Measurements from ENCODE around the gene PITPNB.
A peak's percentile ranks its signal among the peaks of the same experiment; 100 is the strongest.

PITPNB gene

DNA sequence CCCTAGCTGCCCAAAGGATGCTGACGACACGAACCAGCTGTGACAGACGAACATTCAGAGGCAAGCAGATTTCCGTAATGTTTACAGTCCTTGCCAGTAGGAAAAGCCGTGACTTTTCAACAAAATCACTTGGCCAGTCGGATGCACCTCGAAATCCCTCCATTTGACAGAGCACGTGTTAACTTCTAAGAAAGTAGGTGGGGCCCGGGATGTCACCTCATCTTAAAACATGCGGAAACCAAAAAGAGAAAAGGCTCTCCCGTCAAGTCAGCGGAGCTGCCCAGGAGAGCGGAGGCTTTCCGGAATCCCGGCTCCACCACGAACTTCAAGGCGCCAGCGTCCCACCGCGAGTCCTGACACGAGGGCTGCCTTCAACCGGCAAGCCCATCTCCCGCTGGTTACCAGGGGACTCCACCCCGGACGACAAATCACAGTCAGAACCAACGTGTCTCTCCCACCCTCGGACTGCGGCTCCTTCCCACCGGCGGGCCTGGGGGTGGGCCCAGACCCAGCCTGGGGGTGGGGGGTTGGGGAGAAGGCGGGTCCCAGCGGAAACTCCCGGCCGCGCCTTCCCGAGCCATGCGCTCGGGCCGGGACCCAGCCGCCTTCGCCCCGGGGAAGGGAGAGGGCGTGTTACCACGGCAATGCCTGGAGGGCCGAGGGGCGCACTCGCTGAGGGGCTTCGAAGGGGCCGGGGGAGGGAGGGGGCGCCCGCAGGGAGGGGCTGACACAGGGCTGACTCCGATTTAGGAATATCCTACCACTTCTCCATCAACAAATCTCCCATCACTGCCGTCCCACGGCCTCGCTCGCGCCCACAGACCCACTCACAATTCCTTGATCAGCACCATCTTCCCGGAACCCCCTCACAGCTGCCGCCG is 475 bp downstream of the PITPNB start:
- DNase-seq = peak; percentile 65

DNA sequence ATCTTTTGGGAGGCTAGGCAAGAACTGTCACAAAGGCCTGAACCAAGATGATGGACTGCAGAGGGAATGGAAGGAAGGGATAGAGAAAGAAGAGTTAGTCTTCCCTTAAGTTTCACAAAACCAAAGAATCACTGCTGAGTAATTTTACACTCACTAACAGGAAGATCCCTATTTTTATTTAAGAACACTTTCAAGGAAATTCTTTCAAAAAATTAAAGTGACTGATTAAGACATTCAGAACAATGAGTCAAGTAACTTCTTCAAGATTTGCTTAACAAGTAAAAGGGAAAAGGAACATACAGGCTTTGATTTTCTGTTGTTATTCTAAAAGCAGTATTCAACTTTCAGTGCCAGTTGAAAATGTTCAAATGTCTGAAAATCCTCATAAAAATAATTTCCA is 3.1 kb downstream of the PITPNB start:
- DNase-seq = no peak

DNA sequence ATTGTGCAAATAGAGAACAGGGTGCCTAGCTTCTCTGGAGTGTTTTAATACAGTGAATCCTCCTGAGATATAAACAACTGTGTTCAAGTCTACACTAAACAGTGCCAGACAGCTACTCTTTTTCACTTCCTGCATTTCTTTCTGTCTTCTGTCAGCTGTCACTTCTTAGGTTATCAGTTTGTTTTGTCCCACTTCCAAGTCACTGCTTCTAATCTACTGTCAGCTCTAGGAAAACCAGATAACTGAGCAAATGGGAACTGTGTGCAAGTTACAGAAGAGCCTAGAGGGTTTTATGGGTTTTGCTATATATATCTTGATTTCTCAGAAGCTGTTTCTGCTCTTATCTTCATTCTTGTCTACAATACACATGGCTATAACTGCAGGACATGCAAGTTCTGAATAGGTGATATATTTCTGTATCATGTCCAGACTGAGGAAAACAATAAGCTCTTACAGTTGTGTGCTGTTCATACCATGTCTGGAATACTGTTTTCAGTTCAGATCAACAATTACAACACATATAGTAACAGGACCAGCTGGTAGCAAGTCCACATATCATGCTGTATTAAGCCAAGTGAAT is 5.8 kb downstream of the PITPNB start:
- DNase-seq = no peak

DNA sequence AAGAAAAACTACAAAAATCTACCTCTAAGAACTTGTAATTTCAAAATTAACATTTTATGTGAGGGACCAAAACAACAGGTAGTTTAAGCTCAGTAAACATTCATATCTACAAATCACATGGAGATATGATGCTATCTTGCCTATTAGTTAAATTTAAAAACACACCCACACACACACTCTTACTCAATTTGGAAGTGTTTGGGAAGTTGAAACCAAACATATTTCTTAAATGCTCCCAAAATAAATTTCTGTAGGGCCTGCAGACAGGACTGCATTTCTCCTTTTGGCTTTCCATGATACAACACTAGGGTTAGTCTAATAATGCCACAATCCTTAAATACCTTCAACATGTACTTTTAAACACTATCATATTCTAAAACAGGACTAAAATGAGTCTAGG is 7.0 kb downstream of the PITPNB start:
- no peak for DNase-seq

DNA sequence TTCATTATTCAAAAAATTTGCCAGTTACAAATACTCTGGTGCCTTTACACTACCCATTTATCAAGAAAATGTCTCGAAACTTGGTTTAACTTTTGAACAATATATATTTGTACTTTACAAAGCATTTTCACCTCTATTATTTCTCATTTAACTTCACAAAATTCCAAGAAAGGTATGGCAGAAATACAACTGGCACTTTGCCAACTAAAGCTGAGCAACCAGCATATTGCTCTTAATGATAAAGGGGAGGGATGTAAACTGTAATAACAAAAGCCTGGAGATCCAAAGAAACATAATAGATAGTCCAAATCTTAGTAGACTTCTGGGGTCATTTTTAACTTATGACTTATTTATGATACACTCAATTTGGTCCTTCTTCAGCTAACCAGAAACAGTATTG is 7.7 kb downstream of the PITPNB start:
- DNase-seq = no peak

DNA sequence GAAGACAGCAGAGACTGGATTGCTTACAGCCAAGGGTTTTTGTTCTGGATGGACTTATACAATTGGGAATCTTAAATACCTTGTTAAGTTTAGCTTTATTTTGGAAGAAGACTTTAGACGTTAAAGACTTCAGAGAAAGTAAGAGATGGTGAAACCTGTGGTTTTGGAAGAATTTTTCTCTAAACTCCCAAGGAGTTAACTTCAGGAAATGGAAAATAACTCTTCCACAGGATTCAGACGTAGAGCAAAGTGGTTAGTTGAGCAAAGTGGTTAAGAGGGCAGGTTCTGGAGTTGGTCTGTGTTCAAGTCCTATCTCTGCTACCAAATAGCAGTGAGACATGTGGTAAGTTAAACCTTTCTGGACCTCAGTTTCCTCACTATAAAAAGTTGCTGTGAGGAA is 12.8 kb downstream of the PITPNB start:
- no peak for DNase-seq

DNA sequence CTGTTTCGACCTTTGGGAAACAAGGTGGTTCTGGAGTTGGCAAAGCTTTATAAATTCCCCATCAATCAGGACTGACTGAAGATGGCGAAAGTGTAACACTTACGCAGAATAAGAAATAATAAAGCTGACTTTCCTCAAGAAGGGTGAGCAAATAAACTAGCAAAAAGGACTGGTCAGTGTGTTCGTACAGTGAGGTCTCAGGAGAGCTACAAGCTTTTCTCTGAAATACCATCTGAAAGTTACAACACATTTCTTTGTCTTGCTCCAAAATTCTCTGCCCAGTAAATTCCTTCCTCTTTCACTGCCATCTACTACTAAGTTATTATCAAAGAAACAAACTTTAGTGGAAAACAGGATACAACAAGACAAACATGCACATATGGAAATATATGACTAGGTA is 13.4 kb downstream of the PITPNB start:
- no peak for DNase-seq

DNA sequence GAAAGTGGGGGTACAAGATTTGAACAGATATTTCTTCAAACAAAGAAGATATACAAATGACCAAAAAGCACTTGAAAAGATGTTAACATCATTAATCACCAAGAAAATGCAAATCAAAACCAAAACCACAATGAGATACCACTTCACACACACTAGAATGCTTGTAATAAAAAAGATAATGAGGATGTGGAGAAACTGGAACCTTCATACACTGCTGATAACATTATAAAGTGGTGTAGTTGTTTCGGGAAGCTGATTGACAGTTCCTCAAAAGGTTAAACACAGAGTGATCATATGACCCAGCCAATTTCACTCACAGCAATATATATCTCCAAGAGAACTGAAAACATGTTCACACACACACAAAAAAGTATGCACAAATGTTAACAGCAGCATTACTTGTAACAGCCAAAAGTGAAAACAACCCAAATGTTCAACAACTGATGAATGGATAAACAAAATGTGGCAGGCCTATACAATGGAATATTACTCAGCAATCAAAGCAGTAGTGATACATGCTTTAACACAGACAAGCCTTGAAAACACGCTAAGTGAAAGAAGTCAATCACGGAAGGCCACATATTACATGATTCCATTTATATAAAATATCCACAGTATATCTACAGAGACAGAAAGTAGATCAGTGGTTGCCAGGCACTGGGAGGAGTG is 15.1 kb downstream of the PITPNB start:
- no peak for DNase-seq

DNA sequence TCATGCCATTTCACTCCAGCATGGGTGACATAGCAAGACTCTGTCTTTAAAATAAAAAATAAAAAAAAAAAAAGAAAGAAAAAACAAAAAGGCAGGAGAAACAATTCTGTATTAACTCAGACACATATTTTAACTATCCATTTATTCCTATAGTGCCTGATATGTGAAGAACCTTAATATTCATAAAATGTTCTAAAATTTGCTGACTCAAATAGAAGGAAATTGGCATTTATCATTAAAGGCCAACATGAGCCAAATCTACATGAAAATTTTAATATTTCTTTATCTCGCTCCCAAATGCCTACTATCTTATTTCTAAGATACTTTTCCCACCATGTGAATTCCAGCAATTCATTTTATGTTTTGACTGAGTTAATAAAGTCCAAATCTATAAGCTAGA is 18.9 kb downstream of the PITPNB start:
- DNase-seq = no peak

DNA sequence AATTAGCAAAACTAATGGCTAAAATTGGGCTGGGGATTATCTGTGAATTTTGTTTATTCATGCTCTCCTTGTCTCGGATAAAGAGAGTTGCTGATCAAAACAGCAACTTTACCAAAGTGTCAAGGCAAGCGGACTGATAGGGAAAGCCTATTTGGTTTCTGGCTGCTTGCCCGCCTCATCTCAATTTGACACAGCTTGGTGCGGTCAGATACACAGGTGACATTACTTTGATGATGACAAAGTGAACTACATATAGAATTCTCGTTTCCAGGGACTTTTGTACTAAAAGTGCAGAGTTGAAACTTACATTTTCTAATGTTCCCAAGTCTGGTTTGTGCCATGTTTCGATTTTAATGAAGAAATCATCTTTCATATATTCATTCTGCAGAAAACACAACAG is 22.8 kb downstream of the PITPNB start:
- no peak for DNase-seq

DNA sequence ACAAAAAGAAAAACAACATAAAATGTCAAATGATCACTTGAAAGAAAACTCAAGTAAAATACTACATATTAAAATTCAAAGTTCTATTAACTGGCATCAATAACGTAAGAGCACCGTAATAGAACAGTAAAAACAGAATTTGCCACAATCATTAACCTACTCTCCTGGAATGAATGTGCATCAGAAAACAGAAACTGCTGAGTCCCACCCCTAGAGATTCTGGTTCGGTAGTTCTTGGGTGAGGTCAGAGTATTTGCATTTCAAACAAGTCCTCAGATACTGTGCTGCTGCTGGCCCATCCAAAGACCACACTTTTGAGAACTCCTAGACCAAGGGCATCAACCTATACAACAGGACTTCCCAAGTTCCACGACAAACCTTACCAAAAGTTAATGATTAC is 23.5 kb downstream of the PITPNB start:
- DNase-seq = no peak

DNA sequence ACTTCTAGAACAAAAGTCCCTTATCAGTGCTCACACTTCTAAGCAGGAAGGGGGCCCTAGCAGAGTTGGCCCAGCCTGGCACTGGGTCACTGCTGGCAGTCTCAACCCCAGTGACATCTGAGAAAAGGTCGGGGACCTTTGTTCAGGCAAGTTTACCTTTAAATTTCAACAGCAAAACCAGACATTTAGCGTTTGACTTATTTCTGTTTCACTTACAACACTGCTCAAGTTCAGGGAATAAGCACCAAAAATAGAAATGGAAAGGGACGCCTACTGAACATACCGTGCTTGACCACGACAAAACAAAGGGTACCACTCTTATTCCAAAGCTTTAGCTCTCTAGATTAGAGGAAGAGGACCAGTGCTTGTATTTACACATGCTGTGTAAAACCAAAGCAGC is 26.2 kb downstream of the PITPNB start:
- no peak for DNase-seq

DNA sequence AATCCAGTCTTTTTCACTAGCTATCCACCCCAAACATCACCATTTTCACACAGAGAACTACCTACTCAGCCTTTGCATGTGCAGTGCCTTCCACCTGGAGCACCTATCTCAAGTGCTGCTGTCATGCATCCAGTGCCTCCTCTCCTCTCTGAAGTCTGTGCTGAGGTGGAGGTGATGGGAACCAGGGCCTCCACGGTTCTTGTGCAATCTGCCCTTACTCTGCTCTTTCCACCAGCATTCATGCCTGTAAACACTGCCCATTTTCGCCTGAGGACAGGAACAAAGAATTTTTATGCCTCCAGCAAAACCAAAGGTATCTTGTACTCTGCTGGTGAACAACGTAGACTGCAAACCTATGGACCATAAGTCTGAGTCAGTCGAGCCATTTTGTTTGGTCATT is 27.0 kb downstream of the PITPNB start:
- DNase-seq = no peak

DNA sequence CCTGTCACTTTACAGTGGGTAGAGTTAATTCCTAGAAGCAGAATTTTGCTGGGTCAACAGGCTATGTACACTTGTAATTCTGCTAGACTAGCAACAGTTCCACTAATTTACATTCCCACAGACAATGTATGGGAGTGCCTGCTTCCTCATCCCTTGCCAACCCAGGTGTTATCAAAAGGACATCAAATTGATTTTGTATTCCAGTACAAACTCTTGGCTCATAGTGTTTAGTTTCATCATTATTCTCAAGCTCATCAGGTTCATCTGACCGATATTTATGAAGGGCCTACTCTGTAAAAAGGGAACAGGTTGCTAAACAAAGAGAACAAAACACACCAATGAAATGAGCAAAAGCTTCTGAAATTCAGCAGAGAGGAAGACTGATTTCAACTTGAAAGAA is 30.7 kb downstream of the PITPNB start:
- no peak for DNase-seq

DNA sequence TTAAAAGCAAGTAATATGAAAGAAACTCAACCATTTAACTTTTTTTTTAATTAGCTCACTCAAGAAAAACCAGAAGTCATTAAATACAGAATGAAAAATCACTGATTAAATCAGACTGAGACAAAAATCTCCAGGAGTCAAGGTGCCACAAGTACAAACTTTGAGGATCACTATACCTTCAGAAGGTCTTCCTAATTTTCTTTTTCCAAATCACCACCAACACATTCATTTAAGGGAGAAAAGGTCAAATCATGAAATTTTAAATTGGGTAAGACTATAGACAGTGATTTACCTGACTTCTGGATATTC is 32.3 kb downstream of the PITPNB start:
- DNase-seq = no peak

DNA sequence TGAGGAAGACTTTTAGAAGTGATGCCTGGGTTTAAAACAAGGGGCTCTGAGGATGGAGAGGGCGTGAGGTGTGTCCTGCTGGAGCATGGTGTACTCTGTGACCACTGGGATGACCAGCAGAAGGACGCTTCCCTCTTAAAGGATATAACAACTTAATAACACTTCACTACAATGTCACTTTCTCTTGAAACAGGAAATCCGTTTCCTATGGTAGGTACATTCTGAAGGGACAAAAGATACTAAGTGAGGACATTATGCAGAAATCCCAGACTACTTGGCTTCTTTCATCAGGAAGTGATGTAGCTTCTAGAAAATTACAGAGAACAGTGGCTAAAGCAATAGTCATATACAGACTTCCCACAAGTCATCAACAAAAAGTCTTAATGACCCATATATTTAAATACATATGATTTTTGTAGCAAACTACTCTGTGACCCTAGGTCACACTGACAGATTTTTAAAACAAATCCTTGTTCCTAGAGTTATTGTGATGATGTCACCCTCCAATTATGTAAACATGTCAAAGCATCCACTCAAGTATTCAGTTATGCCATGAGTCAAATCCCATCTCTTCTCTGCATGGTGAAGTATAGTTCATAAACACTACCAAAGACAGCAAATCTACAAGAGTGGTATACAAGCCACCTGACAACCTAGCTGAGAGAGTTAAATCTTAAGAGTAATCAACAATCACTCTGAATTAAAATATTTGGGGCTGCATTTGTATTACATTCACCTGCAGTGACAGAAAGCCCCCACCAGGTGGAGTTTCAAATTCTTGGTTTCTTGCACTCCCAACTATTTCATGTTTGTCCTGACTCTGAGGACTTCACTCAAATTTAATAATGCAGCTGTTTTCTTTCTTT is 32.8 kb downstream of the PITPNB start:
- peak; percentile 22 for DNase-seq

DNA sequence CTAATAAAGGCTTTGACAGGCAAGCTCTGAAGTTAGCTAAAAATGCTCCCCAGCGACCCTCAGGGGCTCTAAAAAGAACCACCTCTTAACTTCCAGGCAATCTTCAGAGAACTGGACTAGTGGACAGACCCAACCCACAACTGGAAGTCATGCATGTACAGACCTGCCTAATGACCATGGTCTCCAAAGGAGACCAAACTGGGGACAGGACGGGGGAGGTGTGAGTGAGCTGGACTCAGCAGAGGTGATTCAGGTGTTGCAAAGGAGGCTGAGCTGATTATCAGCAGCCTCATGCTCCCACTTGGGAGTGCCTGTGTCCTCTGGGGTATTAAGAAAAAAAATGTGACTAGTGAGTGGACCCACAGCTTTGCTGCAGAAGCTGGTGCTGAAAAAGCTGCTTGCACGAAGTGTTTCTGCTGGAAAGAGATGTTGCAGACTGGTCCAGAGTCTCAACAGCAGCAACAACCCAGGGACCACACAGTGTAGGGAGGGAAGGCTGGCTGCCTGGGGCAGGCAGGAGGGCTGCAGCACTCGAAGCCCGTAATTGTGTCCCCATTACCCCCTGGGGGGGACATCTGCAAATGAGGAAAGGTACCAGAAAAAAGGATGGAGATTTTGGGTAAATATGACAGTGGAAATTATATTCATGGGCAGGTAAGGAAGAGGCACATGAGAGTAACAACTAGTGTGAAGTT is 35.3 kb downstream of the PITPNB start:
- no peak for DNase-seq

DNA sequence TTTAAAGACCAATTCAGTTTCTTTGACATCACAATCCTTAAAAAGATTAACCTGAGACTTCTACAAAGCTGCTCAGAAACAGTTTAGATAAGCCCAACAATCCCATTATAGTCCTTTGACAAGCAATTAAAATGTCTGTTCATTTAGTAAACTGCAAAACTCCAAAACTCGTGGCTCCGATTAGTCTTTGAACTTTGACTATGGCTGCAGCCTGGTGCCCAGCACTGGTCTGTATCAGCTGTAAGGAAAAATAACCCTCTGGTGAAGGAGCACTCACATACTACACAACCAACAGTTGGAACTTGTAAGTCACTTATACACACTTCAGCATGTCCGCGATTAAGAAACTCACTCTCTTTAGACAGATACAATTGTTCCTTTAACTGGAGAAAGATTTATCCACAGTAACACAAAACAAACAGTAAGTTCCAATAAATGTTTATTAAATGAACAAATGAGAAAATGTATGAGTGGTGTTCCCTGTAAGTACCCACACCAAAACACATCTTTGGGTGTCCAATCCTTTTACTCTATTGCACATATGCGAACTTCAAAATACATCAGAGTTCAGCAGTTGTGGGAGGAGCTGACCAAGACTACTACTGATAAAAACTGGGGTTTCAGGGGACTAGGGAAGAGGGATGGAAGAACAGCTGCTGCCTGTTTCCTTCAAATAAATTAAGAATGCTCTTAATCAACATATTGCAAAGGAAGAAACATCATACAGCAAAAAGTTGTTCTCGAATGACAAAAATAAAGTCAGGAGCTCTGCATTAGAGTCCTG is 36.4 kb downstream of the PITPNB start:
- DNase-seq = no peak

DNA sequence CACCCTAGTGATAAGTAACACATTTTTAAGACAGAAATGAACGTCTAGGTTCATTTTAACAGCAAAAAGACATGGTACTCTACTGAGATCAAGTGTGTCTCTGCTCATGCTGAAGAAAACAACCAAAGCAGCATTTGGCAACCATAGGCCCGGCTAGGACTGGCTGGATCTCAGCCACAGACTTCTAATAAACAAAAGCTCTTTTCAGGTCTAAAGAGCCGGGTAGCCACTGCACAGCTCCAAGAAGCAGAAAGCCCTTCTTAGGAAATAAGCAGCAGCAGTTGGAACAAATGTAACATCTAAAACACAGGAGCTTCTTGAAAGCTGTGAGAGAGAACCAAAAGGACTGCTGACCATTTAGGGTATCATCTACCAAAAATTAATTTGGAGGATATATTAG is 37.6 kb downstream of the PITPNB start:
- no peak for DNase-seq

DNA sequence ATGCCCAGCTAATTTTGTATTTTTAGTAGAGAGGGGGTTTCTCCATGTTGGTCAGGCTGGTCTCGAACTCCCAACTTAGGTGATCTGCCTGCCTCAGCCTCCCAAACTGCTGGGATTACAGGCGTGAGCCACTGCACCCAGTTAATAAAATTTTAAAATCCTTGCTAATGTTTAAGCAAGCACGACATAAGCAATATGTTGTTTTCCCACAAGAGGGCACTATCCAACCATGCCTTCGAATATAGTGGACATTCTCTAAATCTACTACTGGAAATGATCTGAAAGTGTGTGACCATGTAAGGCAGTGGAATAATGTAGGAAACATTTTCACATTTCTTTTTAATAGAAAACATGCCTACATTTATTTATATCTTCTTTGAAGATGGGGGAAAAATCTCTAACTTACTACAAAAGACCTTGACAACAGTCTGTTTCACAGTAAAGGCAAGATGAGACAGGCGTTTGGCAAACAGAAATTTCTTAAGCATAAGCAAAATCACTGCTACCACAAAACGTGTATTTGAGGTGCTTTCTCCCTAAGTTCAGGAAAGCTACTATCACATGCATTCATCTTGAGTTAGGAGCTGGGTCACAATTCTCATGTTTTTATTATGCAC is 38.2 kb downstream of the PITPNB start:
- DNase-seq = no peak

DNA sequence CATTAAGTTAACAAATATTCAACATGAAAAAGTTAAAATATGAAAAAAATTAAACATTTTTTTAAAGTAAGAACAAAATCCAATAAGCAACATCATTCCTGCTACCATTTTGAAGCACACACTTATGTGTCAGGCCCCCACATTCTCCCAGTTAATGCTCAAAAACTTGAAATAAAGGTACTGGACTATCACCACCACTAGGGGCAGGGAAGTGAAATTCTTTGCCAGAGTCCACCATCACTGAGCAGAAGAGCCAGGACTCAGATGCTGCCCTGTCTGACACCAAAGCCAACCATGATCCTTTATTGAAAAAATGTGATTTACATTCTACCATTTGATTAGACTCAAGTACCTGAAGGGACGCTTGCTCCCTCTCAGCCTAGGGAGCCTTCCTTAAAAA is 39.1 kb downstream of the PITPNB start:
- DNase-seq = no peak

DNA sequence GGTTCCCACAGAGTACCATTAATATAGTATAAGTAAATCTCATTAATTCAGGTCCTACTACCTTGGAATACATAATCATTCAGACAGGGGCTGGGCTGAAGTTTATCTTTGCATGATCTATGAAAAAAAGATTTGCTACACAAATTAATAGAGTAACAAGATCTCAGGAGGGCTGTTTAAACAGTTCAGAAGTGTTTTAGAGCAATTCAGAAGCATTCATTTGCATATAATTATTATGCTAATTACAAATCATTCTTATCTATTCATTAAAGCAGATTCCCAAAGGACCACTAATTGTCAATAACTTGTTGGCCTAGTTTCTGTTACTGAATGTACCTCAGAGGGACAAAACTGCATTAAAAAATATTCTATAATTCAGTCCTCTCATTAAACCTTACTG is 40.5 kb downstream of the PITPNB start:
- DNase-seq = no peak

Measured in stimulated activated CD4-positive, alpha-beta T cell treated with anti-CD3 and anti-CD28 coated beads, Interleukin-1b, Interleukin-23, amount 100 ng/mL, for 48 hours (primary cell).